Measurements from ENCODE around the gene ASCC1. TPM values are rescaled to one million over a fixed set of nuclear protein-coding genes. Genes with fewer than 3 reads are reported as not detected.

ASCC1 gene
- total RNA-seq, result 10 to 100 TPM; 65.5 to 87.6 TPM

- ATAC-seq (peak; percentile 80 to 89), DNase-seq (ENCODE audit: low spot score in 2 of 2) (peak; percentile 96)
- Mint-ChIP-seq H3K9me3 (no peaks in the 10 kb centered on the region), H3K36me3 (peaks cover 16 to 29% of the 10 kb centered on the region in 2 donors), H3K27ac (peak within 1 kb of the TSS; percentile 97 to 99)
These were observed at the start of gene ASCC1, which contains the start of gene ANAPC16 for GRCh38 chr10:72215611-72216549. TSS of gene ASCC1 (minus strand) at chr10:72216276. CDS start at chr10:72213298, 2,978 bp downstream. TSS of gene ANAPC16 (plus strand) at chr10:72216012. CDS start at chr10:72223915, 7,903 bp downstream.

GRCh38 chr10:72265508-72265907 is 49.4 kb upstream of the ASCC1 start:
- no peaks in the 10 kb centered on the region for H3K36me3 Mint-ChIP-seq
- no peaks in the 10 kb centered on the region for H3K9me3 Mint-ChIP-seq
- no peak for DNase-seq (ENCODE audit: low spot score in 2 of 2)
- ATAC-seq, result no peak
- no peak overlapping the region for H3K27ac Mint-ChIP-seq

GRCh38 chr10:72264536-72264935 is 48.5 kb upstream of the ASCC1 start:
- Mint-ChIP-seq H3K36me3 (no peaks in the 10 kb centered on the region), H3K9me3 (no peaks in the 10 kb centered on the region), H3K27ac (peak overlapping the region in 1 of 2 donors; percentile 37)
- no peak for DNase-seq (ENCODE audit: low spot score in 2 of 2)
- no peak for ATAC-seq

GRCh38 chr10:72263613-72264241 is 47.7 kb upstream of the ASCC1 start:
- Mint-ChIP-seq H3K36me3 (no peaks in the 10 kb centered on the region), H3K9me3 (no peaks in the 10 kb centered on the region), H3K27ac (peak overlapping the region; percentile 69 to 91)
- DNase-seq (ENCODE audit: low spot score in 2 of 2), result no peak
- no peak for ATAC-seq

GRCh38 chr10:72261784-72262404 is 45.8 kb upstream of the ASCC1 start:
- H3K27ac Mint-ChIP-seq, result peak overlapping the region; percentile 96 to 98
- no peaks in the 10 kb centered on the region for H3K9me3 Mint-ChIP-seq
- DNase-seq (ENCODE audit: low spot score in 2 of 2) (no peak), ATAC-seq (peak; percentile 45 to 55)
- H3K36me3 Mint-ChIP-seq, result no peaks in the 10 kb centered on the region

GRCh38 chr10:72260976-72261783 is 45.1 kb upstream of the ASCC1 start:
- ATAC-seq (peak; percentile 67 to 68), DNase-seq (ENCODE audit: low spot score in 2 of 2) (peak; percentile 73 to 88)
- Mint-ChIP-seq H3K9me3 (no peaks in the 10 kb centered on the region), H3K36me3 (no peaks in the 10 kb centered on the region), H3K27ac (peak overlapping the region; percentile 96 to 98)

- Mint-ChIP-seq H3K27ac (peak overlapping the region; percentile 96 to 98), H3K9me3 (no peaks in the 10 kb centered on the region)
These were observed 44.3 kb upstream of the ASCC1 start for GRCh38 chr10:72260239-72260975.

GRCh38 chr10:72259491-72260238 is 43.6 kb upstream of the ASCC1 start:
- no peak for DNase-seq (ENCODE audit: low spot score in 2 of 2)
- Mint-ChIP-seq H3K27ac (peak overlapping the region; percentile 96 to 98), H3K36me3 (no peaks in the 10 kb centered on the region), H3K9me3 (no peaks in the 10 kb centered on the region)
- no peak for ATAC-seq

More at GRCh38 chr10:72260239-72260975, 44.3 kb upstream of the ASCC1 start:
- no peaks in the 10 kb centered on the region for H3K36me3 Mint-ChIP-seq
- DNase-seq (ENCODE audit: low spot score in 2 of 2) (peak; percentile 89 to 93), ATAC-seq (peak; percentile 73 to 82)

- H3K27ac Mint-ChIP-seq, result peak overlapping the region in 1 of 2 donors; percentile 66
- ATAC-seq (no peak), DNase-seq (ENCODE audit: low spot score in 2 of 2) (no peak)
- no peaks in the 10 kb centered on the region for H3K36me3 Mint-ChIP-seq
- no peaks in the 10 kb centered on the region for H3K9me3 Mint-ChIP-seq
These were observed 42.5 kb upstream of the ASCC1 start for GRCh38 chr10:72258617-72259016.

GRCh38 chr10:72257051-72257892 is 41.2 kb upstream of the ASCC1 start:
- no peaks in the 10 kb centered on the region for H3K9me3 Mint-ChIP-seq
- DNase-seq (ENCODE audit: low spot score in 2 of 2) (no peak), ATAC-seq (peak in 1 of 2 donors; percentile 16)
- H3K27ac Mint-ChIP-seq, result peak overlapping the region in 1 of 2 donors; percentile 72
- no peaks in the 10 kb centered on the region for H3K36me3 Mint-ChIP-seq

GRCh38 chr10:72255977-72256729 is 40.1 kb upstream of the ASCC1 start:
- Mint-ChIP-seq H3K9me3 (no peaks in the 10 kb centered on the region), H3K36me3 (no peaks in the 10 kb centered on the region), H3K27ac (peak overlapping the region; percentile 77 to 93)
- DNase-seq (ENCODE audit: low spot score in 2 of 2) (no peak), ATAC-seq (no peak)

- no peaks in the 10 kb centered on the region for H3K36me3 Mint-ChIP-seq
These were observed 38.9 kb upstream of the ASCC1 start for GRCh38 chr10:72254813-72255568.

GRCh38 chr10:72253578-72253977 is 37.5 kb upstream of the ASCC1 start:
- peak overlapping the region in 1 of 2 donors; percentile 31 for H3K27ac Mint-ChIP-seq
- H3K36me3 Mint-ChIP-seq, result no peaks in the 10 kb centered on the region
- no peak for DNase-seq (ENCODE audit: low spot score in 2 of 2)
- no peak for ATAC-seq
- no peaks in the 10 kb centered on the region for H3K9me3 Mint-ChIP-seq

More at GRCh38 chr10:72254813-72255568, 38.9 kb upstream of the ASCC1 start:
- Mint-ChIP-seq H3K9me3 (no peaks in the 10 kb centered on the region), H3K27ac (peak overlapping the region; percentile 77 to 96)
- peak in 1 of 2 donors; percentile 69 for ATAC-seq
- DNase-seq (ENCODE audit: low spot score in 2 of 2), result peak in 1 of 2 donors; percentile 36

Measured in activated naive CD4-positive, alpha-beta T cell treated with anti-CD3 and anti-CD28 coated beads, Interleukin-2, amount 50 U/mL, for 72 hours (primary cell).